SK-N-DZ (cell line): ENCODE measurements around the gene REN.

Experiments used
- DNase-seq: peaks from one replicate; pipeline ENCODE4 v3.0.0-alpha.2; 2015; ENCODE audit warnings: low spot score

The REN gene

GRCh38 chr1:204134103-204134502 lies 32.0 kb downstream of the REN start:
- DNase-seq, result no peak

- DNase-seq, result no peak
These were observed 33.4 kb downstream of the REN start for GRCh38 chr1:204132718-204133117.

- no peak for DNase-seq
These were observed 34.2 kb downstream of the REN start for GRCh38 chr1:204131978-204132377.

GRCh38 chr1:204130981-204131892 lies 34.9 kb downstream of the REN start:
- DNase-seq, result no peak

- no peak for DNase-seq
These were observed 36.0 kb downstream of the REN start for GRCh38 chr1:204130178-204130577.

GRCh38 chr1:204128964-204129896 lies 36.9 kb downstream of the REN start:
- peak; percentile 61 for DNase-seq

GRCh38 chr1:204128464-204128963 lies 37.6 kb downstream of the REN start:
- no peak for DNase-seq

- DNase-seq, result peak; percentile 29
These were observed 38.4 kb downstream of the REN start for GRCh38 chr1:204127597-204128242.

- no peak for DNase-seq
These were observed 39.2 kb downstream of the REN start for GRCh38 chr1:204126956-204127355.

GRCh38 chr1:204126386-204126785 lies 39.8 kb downstream of the REN start:
- no peak for DNase-seq

- DNase-seq, result no peak
These were observed 40.3 kb downstream of the REN start for GRCh38 chr1:204125759-204126351.

GRCh38 chr1:204124639-204125038 lies 41.5 kb downstream of the REN start:
- DNase-seq, result no peak

- no peak for DNase-seq
These were observed 42.8 kb downstream of the REN start for GRCh38 chr1:204123376-204123775.

GRCh38 chr1:204121840-204122555 lies 44.1 kb downstream of the REN start:
- DNase-seq, result no peak

GRCh38 chr1:204116539-204116938 lies 49.6 kb downstream of the REN start:
- no peak for DNase-seq

- no peak for DNase-seq
These were observed 51.0 kb downstream of the REN start for GRCh38 chr1:204115116-204115515.

GRCh38 chr1:204114606-204115005 lies 51.5 kb downstream of the REN start:
- no peak for DNase-seq

- DNase-seq, result no peak
These were observed 52.2 kb downstream of the REN start for GRCh38 chr1:204113896-204114295.

GRCh38 chr1:204112876-204113730 lies 53.0 kb downstream of the REN start:
- DNase-seq, result no peak
